CD14-positive monocyte (primary cell): ENCODE results near the gene NUP58. TPM values are rescaled to one million over a fixed set of nuclear protein-coding genes. Genes with fewer than 3 reads are reported as not detected.

Experiments used
- DNase-seq, 3 donors: peaks; one replicate each; pipeline ENCODE4 v3.0.0-alpha.2; 2011 to 2022
- H2AFZ ChIP-seq: 2 replicates; pipeline ENCODE4 v1.6.0; 2012; ENCODE audit warnings: mild to moderate bottlenecking, low read depth, low read length, inconsistent platforms; ENCODE audit not compliant: insufficient read depth, poor library complexity, severe bottlenecking
- H3K27ac ChIP-seq, 2 donors: 1 replicate in 1 of 2; 2 replicates in 1 of 2; pipeline ENCODE4 v1.5.1; 2012 to 2013; ENCODE audit warnings: low read length in 2 of 2, control low read depth in 1 of 2, inconsistent platforms in 1 of 2, low read depth in 1 of 2, mild to moderate bottlenecking in 1 of 2
- H3K27me3 ChIP-seq, 2 donors: one replicate each; pipeline versions ENCODE4 v1.6.0 to v1.6.1; 2011 to 2013; ENCODE audit warnings: low read length in 2 of 2; ENCODE audit not compliant: control insufficient read depth in 2 of 2, insufficient read depth in 2 of 2
- H3K36me3 ChIP-seq, 2 donors: replicated peaks in 1 of 2; 1 replicate in 1 of 2; 2 replicates in 1 of 2; pipeline versions ENCODE4 v1.5.1 to v1.6.1; 2012 to 2013; ENCODE audit warnings: low read length in 2 of 2, control low read depth in 1 of 2, inconsistent platforms in 1 of 2, mild to moderate bottlenecking in 1 of 2; ENCODE audit not compliant: insufficient read depth in 2 of 2, control insufficient read depth in 1 of 2
- H3K4me1 ChIP-seq, 2 donors: 1 replicate in 1 of 2; 2 replicates in 1 of 2; pipeline versions ENCODE4 v1.5.1 to v1.6.1; 2012 to 2013; ENCODE audit warnings: low read length in 2 of 2, control low read depth in 1 of 2, inconsistent platforms in 1 of 2, mild to moderate bottlenecking in 1 of 2, moderate library complexity in 1 of 2; ENCODE audit not compliant: insufficient read depth in 2 of 2, control insufficient read depth in 1 of 2
- H3K4me2 ChIP-seq: replicated peaks from 2 replicates; pipeline ENCODE3; 2012; ENCODE audit warnings: low read length, moderate library complexity, mild to moderate bottlenecking; ENCODE audit not compliant: poor library complexity, severe bottlenecking; ENCODE audit errors: extremely low read depth
- H3K4me3 ChIP-seq, 3 experiments: fragments of 200-600 bp in 1 of 3; sonication (generic) in 1 of 3; replicated peaks in 1 of 3; 1 replicate in 2 of 3; 2 replicates in 1 of 3; pipeline ENCODE4 v1.5.1; 2011 to 2013; ENCODE audit warnings: low read length in 3 of 3, mild to moderate bottlenecking in 3 of 3, control low read depth in 2 of 3, low read depth in 2 of 3, inconsistent platforms in 1 of 3, moderate library complexity in 1 of 3
- H3K79me2 ChIP-seq: 2 replicates; pipeline ENCODE4 v1.6.0; 2012; ENCODE audit warnings: mild to moderate bottlenecking, control low read depth, inconsistent platforms, low read length, moderate library complexity; ENCODE audit not compliant: insufficient read depth
- H3K9ac ChIP-seq: 2 replicates; pipeline ENCODE4 v1.6.0; 2017; ENCODE audit warnings: low read length, mild to moderate bottlenecking; ENCODE audit not compliant: insufficient read depth, poor library complexity, severe bottlenecking
- H3K9me3 ChIP-seq, 2 donors: replicated peaks in 1 of 2; 1 replicate in 1 of 2; 2 replicates in 1 of 2; pipeline versions ENCODE4 v1.5.1 to v1.6.1; 2012 to 2013; ENCODE audit warnings: low read length in 2 of 2, control low read depth in 1 of 2; ENCODE audit not compliant: control insufficient read depth in 1 of 2, insufficient read depth in 1 of 2
- H4K20me1 ChIP-seq: 2 replicates; pipeline ENCODE4 v1.6.0; 2012; ENCODE audit warnings: mild to moderate bottlenecking, low read length, control low read depth, moderate library complexity; ENCODE audit not compliant: insufficient read depth
- H3K27ac Mint-ChIP-seq, 7 donors: one replicate each; pipeline ENCODE4 v1.8.0; 2020; ENCODE audit warnings: mild to moderate bottlenecking in 7 of 7, mixed read lengths in 7 of 7, moderate library complexity in 6 of 7, inconsistent platforms in 2 of 7
- H3K27me3 Mint-ChIP-seq, 3 donors: one replicate each; pipeline ENCODE4 v1.8.0; 2021 to 2022; ENCODE audit warnings: low read depth in 3 of 3, mild to moderate bottlenecking in 3 of 3, mixed read lengths in 3 of 3, moderate library complexity in 3 of 3, inconsistent platforms in 1 of 3
- H3K36me3 Mint-ChIP-seq, 2 donors: one replicate each; pipeline ENCODE4 v1.8.0; 2020; ENCODE audit warnings: mixed read lengths in 2 of 2, inconsistent platforms in 1 of 2, mild to moderate bottlenecking in 1 of 2
- H3K4me1 Mint-ChIP-seq: one replicate; pipeline ENCODE4 v1.8.0; 2020; ENCODE audit warnings: mild to moderate bottlenecking, mixed read lengths
- H3K4me3 Mint-ChIP-seq, 2 donors: one replicate each; pipeline ENCODE4 v1.8.0; 2020; ENCODE audit warnings: mild to moderate bottlenecking in 2 of 2, mixed read lengths in 2 of 2, moderate library complexity in 1 of 2
- H3K9me3 Mint-ChIP-seq, 7 donors: one replicate each; pipeline ENCODE4 v1.8.0; 2020 to 2022; ENCODE audit warnings: mixed read lengths in 7 of 7, mild to moderate bottlenecking in 6 of 7, moderate library complexity in 6 of 7, inconsistent platforms in 2 of 7
- WGBS: methylation state at CpG from one replicate; pipeline ENCODE4 v1.1.5; 2013; ENCODE audit warnings: missing lambda C conversion rate; ENCODE audit not compliant: insufficient coverage; 5-methylcytosine and 5-hydroxymethylcytosine counted together
- intact Hi-C, 2 donors: fragments of 100-400 bp; cut with micrococcal nuclease; formaldehyde crosslinking; loops; one replicate each; pipeline versions ENCODE4 v1.15.0 to v1.15.1; 2023
- polyA plus RNA-seq, 3 donors: library from polyadenylated mRNA; depleted of rRNA in 1 of 3; unstranded in 2 of 3; stranded (reverse) in 1 of 3; fragments of 300-500 nt in 2 of 3; fragments of >200 nt in 1 of 3; fragmentation: Illumina TruSeq in 2 of 3; gene quantifications; 1 replicate in 2 of 3; 2 replicates in 1 of 3; pipeline ENCODE4 v1.2.3, GENCODE V29; 2012 to 2021
- TF ChIP-seq, protein P1 (sequence below): fragments of 200-600 bp; IDR thresholded peaks from one replicate; pipeline ENCODE4 v1.8.0; 2022; ENCODE audit warnings: antibody characterized with exemption, mild to moderate bottlenecking

Gene NUP58
- polyA plus RNA-seq, 3 donors: 21.5 to 26.3 (median 25.1) TPM

DNA sequence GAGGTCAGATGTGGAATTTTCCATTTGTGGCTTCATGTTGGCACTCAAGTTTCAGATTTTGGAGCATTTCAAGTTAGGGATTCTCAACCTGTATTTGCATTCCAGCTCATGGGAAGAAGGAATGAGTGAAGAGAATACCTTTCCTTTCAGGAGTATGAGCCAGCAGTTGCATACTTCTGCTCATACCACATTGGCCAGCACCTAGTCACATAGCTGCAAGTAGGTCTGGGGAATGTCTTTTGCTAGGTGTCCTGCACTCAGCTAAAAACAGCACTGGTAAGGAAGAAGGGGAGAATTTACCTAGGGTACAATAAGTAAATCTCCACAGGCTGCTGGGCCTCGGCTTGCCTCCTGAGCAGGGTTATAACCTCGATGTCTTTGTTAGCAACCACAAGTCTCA is 45.7 kb downstream of the NUP58 start:
- H3K36me3 Mint-ChIP-seq: peaks cover 6 to 11% of the 10 kb centered on the region in 2 donors
- peaks cover 0 to 3% (median 2%) of the 10 kb centered on the region in 7 donors for H3K9me3 Mint-ChIP-seq
- Histone ChIP-seq H4K20me1 (no peaks in the 10 kb centered on the region), H3K27me3 (no peaks in the 10 kb centered on the region), H3K4me1 (no peaks in the 10 kb centered on the region), H3K27ac (no peak overlapping the region), H3K79me2 (no peaks in the 10 kb centered on the region), H3K9ac (no peak overlapping the region), H3K4me3 (no peak overlapping the region), H3K9me3 (no peaks in the 10 kb centered on the region), H3K4me2 (no peak overlapping the region), H3K36me3 (no peaks in the 10 kb centered on the region), H2AFZ (no peak overlapping the region)
- intact Hi-C loops: no loop called here
- no peaks in the 10 kb centered on the region for H3K4me1 Mint-ChIP-seq
- no peak overlapping the region for H3K27ac Mint-ChIP-seq
- WGBS: no CpG with 5 or more reads among the region's 2 CpGs
- TF ChIP-seq, protein P1, sequence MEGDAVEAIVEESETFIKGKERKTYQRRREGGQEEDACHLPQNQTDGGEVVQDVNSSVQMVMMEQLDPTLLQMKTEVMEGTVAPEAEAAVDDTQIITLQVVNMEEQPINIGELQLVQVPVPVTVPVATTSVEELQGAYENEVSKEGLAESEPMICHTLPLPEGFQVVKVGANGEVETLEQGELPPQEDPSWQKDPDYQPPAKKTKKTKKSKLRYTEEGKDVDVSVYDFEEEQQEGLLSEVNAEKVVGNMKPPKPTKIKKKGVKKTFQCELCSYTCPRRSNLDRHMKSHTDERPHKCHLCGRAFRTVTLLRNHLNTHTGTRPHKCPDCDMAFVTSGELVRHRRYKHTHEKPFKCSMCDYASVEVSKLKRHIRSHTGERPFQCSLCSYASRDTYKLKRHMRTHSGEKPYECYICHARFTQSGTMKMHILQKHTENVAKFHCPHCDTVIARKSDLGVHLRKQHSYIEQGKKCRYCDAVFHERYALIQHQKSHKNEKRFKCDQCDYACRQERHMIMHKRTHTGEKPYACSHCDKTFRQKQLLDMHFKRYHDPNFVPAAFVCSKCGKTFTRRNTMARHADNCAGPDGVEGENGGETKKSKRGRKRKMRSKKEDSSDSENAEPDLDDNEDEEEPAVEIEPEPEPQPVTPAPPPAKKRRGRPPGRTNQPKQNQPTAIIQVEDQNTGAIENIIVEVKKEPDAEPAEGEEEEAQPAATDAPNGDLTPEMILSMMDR: no peak
- no peak overlapping the region for H3K4me3 Mint-ChIP-seq
- peaks cover 1 to 5% (median 2%) of the 10 kb centered on the region in 3 donors for H3K27me3 Mint-ChIP-seq
- DNase-seq: no peak

DNA sequence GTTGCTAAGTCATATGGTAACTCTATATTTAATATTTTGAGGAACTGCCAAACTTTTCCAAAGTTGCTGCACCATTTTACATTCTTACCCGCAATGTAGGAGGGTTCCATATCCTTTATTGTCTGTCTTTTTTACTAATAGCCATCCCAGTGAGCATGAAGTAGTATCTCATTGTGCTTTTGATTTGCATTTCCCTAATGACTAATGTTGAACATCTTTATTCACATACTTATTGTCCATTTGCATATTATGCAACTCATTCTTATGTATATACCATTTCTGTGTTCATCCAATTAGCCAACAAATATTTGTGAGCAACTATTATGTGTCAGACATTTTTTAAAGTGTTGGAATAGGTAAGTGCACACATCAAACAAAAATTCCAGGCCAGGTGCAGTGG is 50.0 kb downstream of the NUP58 start:
- Histone ChIP-seq H3K4me2 (no peak overlapping the region), H3K27me3 (no peaks in the 10 kb centered on the region), H3K36me3 (no peaks in the 10 kb centered on the region), H3K4me1 (no peaks in the 10 kb centered on the region), H3K27ac (no peak overlapping the region), H2AFZ (no peak overlapping the region), H3K9ac (no peak overlapping the region), H4K20me1 (no peaks in the 10 kb centered on the region), H3K9me3 (no peaks in the 10 kb centered on the region), H3K4me3 (no peak overlapping the region), H3K79me2 (no peaks in the 10 kb centered on the region)
- TF ChIP-seq, protein P1: no peak
- Mint-ChIP-seq H3K4me1 (no peaks in the 10 kb centered on the region), H3K27ac (no peak overlapping the region), H3K9me3 (peaks cover 0 to 2% (median 0%) of the 10 kb centered on the region in 7 donors), H3K27me3 (peaks cover 7 to 10% (median 9%) of the 10 kb centered on the region in 3 donors), H3K36me3 (no peaks in the 10 kb centered on the region), H3K4me3 (no peak overlapping the region)
- no peak for DNase-seq
- no CpG with 5 or more reads among the region's 1 CpG for WGBS
- intact Hi-C loops: no loop called here
